VCaP (cell line): ENCODE data around the gene PNP.
"Not testable (repeated sequence)": the region's sequence is repeated elsewhere in the genome, so short reads cannot be mapped to it uniquely, and the experiment has no call there.

Experiments
- H3K27ac ChIP-seq: fragments of 450-650 bp; 2 replicates; pipeline ENCODE4 v1.5.1; 2017
- TF ChIP-seq, protein P1 (sequence below): fragments of 450-650 bp; conservative IDR thresholded peaks from 2 replicates; pipeline ENCODE4 v1.5.1; 2017; ENCODE audit warnings: mild to moderate bottlenecking, moderate library complexity

Gene PNP

DNA sequence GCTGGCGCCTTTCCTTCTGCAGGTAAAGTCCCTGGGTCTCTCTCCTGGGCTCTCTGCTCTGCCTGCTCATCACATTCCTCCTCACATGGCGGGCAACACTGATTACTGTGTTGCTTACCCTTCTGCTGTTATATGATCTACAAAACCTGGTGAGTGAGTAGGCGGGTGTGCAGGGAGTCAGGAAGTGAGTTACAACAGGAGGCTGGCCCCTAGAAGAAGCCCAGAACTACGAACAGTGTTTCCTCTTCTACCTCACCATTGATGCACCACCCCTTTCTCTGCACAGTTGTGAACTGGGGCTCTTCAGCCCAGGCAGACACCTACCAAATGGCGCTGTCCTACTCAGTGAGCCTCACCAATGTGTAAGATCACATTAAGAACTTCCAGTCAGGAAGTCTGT lies 28.3 kb upstream of the PNP start:
- no peak overlapping the region for H3K27ac ChIP-seq
- TF ChIP-seq, protein P1, sequence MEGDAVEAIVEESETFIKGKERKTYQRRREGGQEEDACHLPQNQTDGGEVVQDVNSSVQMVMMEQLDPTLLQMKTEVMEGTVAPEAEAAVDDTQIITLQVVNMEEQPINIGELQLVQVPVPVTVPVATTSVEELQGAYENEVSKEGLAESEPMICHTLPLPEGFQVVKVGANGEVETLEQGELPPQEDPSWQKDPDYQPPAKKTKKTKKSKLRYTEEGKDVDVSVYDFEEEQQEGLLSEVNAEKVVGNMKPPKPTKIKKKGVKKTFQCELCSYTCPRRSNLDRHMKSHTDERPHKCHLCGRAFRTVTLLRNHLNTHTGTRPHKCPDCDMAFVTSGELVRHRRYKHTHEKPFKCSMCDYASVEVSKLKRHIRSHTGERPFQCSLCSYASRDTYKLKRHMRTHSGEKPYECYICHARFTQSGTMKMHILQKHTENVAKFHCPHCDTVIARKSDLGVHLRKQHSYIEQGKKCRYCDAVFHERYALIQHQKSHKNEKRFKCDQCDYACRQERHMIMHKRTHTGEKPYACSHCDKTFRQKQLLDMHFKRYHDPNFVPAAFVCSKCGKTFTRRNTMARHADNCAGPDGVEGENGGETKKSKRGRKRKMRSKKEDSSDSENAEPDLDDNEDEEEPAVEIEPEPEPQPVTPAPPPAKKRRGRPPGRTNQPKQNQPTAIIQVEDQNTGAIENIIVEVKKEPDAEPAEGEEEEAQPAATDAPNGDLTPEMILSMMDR, result no peak

DNA sequence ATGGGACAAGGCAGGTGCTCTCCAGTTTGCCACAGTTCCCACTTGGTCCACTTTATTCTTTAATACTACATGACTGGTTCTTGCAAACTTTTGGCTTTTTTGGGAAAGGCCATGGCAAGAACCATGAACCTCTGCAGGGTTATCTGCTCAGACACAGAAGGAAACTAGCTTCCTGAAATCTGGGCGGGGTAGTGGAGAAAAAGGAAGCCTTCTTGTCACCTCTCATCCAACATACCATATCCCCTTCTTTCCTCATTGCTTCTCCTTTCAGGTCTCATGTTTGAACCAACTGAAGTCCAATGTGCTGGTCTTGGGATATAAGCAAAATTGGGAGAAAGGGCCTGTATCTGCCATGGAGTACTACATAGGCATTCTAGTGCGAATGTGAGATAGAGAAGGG lies 27.7 kb upstream of the PNP start:
- H3K27ac ChIP-seq, result no peak overlapping the region
- TF ChIP-seq, protein P1, result no peak

DNA sequence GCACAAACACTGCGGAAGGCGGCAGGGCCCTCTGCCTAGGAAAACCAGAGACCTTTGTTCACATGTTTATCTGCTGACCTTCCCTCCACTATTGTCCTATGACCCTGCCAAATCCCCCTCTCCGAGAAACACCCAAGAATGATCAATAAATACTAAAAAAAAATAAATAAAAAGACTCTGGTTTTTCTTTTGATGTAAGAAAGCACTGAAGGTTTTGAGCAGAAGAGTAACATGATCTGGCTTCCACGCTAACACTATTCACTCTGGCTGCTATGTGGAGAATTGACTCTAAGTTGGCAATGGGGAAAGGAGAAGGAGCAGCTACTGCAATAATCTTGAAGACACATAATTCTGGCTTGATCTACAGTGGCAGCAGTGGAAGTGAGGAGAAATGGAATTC lies 25.6 kb upstream of the PNP start:
- H3K27ac ChIP-seq, result not testable (repeated sequence)

GRCh38 chr14:20446889-20447288 lies 22.3 kb upstream of the PNP start:
- no peak overlapping the region for H3K27ac ChIP-seq
- TF ChIP-seq, protein P1, result no peak

GRCh38 chr14:20452831-20453230 lies 16.4 kb upstream of the PNP start:
- H3K27ac ChIP-seq, result not testable (repeated sequence)

- TF ChIP-seq, protein P1, result no peak
- peak within 1 kb of the TSS; percentile 98 for H3K27ac ChIP-seq
Observed at GRCh38 chr14:20454516-20455354, 14.5 kb upstream of the PNP start, which contains the start of the genes APEX1 and OSGEP. Gene APEX1 (plus strand): TSS chr14:20455226. CDS start chr14:20455646, 420 bp downstream. Gene OSGEP (minus strand): TSS chr14:20454812. CDS start chr14:20454683, 129 bp downstream.

- TF ChIP-seq, protein P1, result no peak
- peak overlapping the region; percentile 98 for H3K27ac ChIP-seq
Observed at GRCh38 chr14:20455355-20456300, 13.6 kb upstream of the PNP start.

GRCh38 chr14:20456971-20457370 lies 12.2 kb upstream of the PNP start:
- TF ChIP-seq, protein P1, result no peak
- H3K27ac ChIP-seq, result no peak overlapping the region; the same call in 1 of the 2 replicates
